HL-60 (cell line): Measurements from ENCODE around the gene EXOC6B.

Experiments used
- DNase-seq, 2 experiments: peaks; one replicate each; pipeline ENCODE4 v3.0.0-alpha.2; 2010 to 2020; ENCODE audit warnings: low read depth in 1 of 2, low spot score in 1 of 2
- H3K27ac ChIP-seq: fragments of 250-450 bp; sonication (Bioruptor Pico); replicated peaks from 2 replicates; pipeline ENCODE4 v1.5.1; 2020; ENCODE audit warnings: mild to moderate bottlenecking, moderate library complexity
- H3K27me3 ChIP-seq: fragments of 250-450 bp; sonication (Bioruptor Pico); 2 replicates; pipeline ENCODE4 v1.5.1; 2021; ENCODE audit warnings: mild to moderate bottlenecking, moderate library complexity; ENCODE audit not compliant: insufficient read depth, poor library complexity, severe bottlenecking
- H3K4me3 ChIP-seq: replicated peaks from 2 replicates; pipeline ENCODE4 v1.5.1; 2011; ENCODE audit warnings: mild to moderate bottlenecking, control low read depth, low read length; ENCODE audit not compliant: insufficient read depth
- GABPA ChIP-seq: IDR thresholded peaks from 2 replicates; pipeline ENCODE4 v1.6.1; 2012; ENCODE audit warnings: low read depth
- POLR2AphosphoS5 ChIP-seq: IDR thresholded peaks from 2 replicates; pipeline ENCODE4 v1.6.1; 2012; ENCODE audit warnings: low read depth
- SPI1 ChIP-seq: IDR thresholded peaks from 2 replicates; pipeline ENCODE4 v1.6.1; 2012; ENCODE audit warnings: low read depth, mild to moderate bottlenecking, borderline replicate concordance
- TF ChIP-seq, protein P1 (sequence below): IDR thresholded peaks from 2 replicates; pipeline ENCODE4 v1.6.1; 2012; ENCODE audit warnings: low read depth; ENCODE audit not compliant: insufficient replicate concordance
- TF ChIP-seq, protein P2 (sequence below): IDR thresholded peaks from one replicate; pipeline ENCODE4 v1.5.1; 2011; ENCODE audit warnings: low read length, control low read depth, inconsistent platforms; ENCODE audit not compliant: insufficient read depth

EXOC6B gene

GRCh38 chr2:72638600-72639211 lies 187.1 kb downstream of the EXOC6B start:
- Histone ChIP-seq H3K4me3 (no peak overlapping the region), H3K27ac (no peak overlapping the region), H3K27me3 (peaks cover 5% of the 10 kb centered on the region)
- no peak for TF ChIP-seq SPI1
- TF ChIP-seq, protein P1, sequence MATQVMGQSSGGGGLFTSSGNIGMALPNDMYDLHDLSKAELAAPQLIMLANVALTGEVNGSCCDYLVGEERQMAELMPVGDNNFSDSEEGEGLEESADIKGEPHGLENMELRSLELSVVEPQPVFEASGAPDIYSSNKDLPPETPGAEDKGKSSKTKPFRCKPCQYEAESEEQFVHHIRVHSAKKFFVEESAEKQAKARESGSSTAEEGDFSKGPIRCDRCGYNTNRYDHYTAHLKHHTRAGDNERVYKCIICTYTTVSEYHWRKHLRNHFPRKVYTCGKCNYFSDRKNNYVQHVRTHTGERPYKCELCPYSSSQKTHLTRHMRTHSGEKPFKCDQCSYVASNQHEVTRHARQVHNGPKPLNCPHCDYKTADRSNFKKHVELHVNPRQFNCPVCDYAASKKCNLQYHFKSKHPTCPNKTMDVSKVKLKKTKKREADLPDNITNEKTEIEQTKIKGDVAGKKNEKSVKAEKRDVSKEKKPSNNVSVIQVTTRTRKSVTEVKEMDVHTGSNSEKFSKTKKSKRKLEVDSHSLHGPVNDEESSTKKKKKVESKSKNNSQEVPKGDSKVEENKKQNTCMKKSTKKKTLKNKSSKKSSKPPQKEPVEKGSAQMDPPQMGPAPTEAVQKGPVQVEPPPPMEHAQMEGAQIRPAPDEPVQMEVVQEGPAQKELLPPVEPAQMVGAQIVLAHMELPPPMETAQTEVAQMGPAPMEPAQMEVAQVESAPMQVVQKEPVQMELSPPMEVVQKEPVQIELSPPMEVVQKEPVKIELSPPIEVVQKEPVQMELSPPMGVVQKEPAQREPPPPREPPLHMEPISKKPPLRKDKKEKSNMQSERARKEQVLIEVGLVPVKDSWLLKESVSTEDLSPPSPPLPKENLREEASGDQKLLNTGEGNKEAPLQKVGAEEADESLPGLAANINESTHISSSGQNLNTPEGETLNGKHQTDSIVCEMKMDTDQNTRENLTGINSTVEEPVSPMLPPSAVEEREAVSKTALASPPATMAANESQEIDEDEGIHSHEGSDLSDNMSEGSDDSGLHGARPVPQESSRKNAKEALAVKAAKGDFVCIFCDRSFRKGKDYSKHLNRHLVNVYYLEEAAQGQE: no peak
- no peak for TF ChIP-seq POLR2AphosphoS5
- TF ChIP-seq, protein P2, sequence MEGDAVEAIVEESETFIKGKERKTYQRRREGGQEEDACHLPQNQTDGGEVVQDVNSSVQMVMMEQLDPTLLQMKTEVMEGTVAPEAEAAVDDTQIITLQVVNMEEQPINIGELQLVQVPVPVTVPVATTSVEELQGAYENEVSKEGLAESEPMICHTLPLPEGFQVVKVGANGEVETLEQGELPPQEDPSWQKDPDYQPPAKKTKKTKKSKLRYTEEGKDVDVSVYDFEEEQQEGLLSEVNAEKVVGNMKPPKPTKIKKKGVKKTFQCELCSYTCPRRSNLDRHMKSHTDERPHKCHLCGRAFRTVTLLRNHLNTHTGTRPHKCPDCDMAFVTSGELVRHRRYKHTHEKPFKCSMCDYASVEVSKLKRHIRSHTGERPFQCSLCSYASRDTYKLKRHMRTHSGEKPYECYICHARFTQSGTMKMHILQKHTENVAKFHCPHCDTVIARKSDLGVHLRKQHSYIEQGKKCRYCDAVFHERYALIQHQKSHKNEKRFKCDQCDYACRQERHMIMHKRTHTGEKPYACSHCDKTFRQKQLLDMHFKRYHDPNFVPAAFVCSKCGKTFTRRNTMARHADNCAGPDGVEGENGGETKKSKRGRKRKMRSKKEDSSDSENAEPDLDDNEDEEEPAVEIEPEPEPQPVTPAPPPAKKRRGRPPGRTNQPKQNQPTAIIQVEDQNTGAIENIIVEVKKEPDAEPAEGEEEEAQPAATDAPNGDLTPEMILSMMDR: no peak
- TF ChIP-seq GABPA: no peak
- DNase-seq: no peak

DNA sequence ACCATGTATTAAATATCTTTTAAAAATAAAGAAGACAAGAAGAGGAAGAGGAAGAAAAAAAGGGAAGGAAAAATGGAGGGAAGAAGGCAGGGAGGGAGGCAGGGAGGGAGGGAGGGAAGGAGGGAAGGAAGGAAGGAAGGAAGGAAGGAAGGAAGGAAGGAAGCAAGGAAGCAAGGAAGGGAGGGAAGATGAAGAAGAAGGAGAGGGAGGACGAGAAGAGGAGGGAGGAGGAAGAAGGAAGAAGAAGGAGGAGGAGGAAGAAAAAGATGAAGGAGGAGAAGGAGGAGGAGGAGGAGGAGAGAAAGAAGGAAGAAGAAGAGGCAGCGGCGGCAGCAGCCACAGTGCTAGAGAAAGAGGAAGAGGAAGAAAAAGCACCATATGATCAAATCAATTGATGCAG lies 189.6 kb downstream of the EXOC6B start:
- H3K27ac ChIP-seq: no peak overlapping the region
- DNase-seq: no peak
- no peak overlapping the region for H3K4me3 ChIP-seq
- H3K27me3 ChIP-seq: peaks cover 5% of the 10 kb centered on the region
- TF ChIP-seq, protein P2: no peak
- TF ChIP-seq POLR2AphosphoS5 (no peak), GABPA (no peak), SPI1 (peak; percentile 48; the same call in 1 of the 2 replicates)
- TF ChIP-seq, protein P1: no peak

- no peak for DNase-seq
- TF ChIP-seq, protein P2: no peak
- TF ChIP-seq, protein P1: no peak
- TF ChIP-seq SPI1 (no peak), GABPA (no peak), POLR2AphosphoS5 (no peak)
- H3K4me3 ChIP-seq: no peak overlapping the region
- peaks cover 8% of the 10 kb centered on the region for H3K27me3 ChIP-seq
- no peak overlapping the region for H3K27ac ChIP-seq
Observed at GRCh38 chr2:72630767-72631166, 195.1 kb downstream of the EXOC6B start.
